Measurements from ENCODE around the gene JAM2.

DNA sequence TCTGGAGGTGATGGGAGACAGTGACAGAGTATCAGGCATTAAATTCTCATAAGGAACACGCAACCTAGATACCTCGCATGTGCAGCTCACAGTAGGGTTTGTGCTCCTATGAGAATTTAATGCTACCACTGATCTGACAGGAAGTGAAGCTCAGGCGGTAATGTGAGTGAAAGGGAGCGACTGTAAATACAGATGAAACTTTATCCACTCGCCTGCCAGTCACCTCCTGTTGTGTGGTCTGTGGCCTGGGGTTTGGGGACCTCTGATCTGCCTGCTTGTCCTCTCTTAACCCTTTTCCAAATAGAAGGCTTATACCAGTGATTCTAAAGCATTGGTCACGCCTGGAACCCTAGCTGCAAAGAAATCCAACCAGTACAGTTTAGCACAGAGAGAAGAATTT lies 111.0 kb downstream of the JAM2 start:
- TF ChIP-seq, protein P1, sequence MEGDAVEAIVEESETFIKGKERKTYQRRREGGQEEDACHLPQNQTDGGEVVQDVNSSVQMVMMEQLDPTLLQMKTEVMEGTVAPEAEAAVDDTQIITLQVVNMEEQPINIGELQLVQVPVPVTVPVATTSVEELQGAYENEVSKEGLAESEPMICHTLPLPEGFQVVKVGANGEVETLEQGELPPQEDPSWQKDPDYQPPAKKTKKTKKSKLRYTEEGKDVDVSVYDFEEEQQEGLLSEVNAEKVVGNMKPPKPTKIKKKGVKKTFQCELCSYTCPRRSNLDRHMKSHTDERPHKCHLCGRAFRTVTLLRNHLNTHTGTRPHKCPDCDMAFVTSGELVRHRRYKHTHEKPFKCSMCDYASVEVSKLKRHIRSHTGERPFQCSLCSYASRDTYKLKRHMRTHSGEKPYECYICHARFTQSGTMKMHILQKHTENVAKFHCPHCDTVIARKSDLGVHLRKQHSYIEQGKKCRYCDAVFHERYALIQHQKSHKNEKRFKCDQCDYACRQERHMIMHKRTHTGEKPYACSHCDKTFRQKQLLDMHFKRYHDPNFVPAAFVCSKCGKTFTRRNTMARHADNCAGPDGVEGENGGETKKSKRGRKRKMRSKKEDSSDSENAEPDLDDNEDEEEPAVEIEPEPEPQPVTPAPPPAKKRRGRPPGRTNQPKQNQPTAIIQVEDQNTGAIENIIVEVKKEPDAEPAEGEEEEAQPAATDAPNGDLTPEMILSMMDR (conservative IDR thresholded peaks at IDR 0.05 in 1 of 2, IDR thresholded peaks at IDR 0.05 in 1 of 2; ENCODE audit: extremely low read depth in 1 of 2, insufficient read depth in 1 of 2, low read depth in 1 of 2, low read length in 2 of 2): no peak
- TF ChIP-seq EZH2 (IDR thresholded peaks at IDR 0.05; ENCODE audit: borderline replicate concordance, low read length): no peak

All from mammary epithelial cell (primary cell).